ENCODE measurements around the gene WFDC6.
"Not testable (repeated sequence)": the region's sequence is repeated elsewhere in the genome, so short reads cannot be mapped to it uniquely, and the experiment has no call there.

Gene WFDC6

GRCh38 chr20:45539382-45539781 lies at the start of gene WFDC6:
TSS of gene WFDC6 (minus strand) at chr20:45539482. CDS start at chr20:45539407, 75 bp downstream.
- no peak for DNase-seq (ENCODE audit: low read depth)

GRCh38 chr20:45588800-45589199 lies 49.5 kb upstream of the WFDC6 start:
- no peak for DNase-seq (ENCODE audit: low read depth)

GRCh38 chr20:45585986-45586385 lies 46.7 kb upstream of the WFDC6 start:
- not testable (repeated sequence) for DNase-seq (ENCODE audit: low read depth)

- not testable (repeated sequence) for DNase-seq (ENCODE audit: low read depth)
Observed at GRCh38 chr20:45584294-45584693, 45.0 kb upstream of the WFDC6 start.

GRCh38 chr20:45583502-45583901 lies 44.2 kb upstream of the WFDC6 start:
- DNase-seq (ENCODE audit: low read depth): no peak

GRCh38 chr20:45581702-45582101 lies 42.4 kb upstream of the WFDC6 start:
- no peak for DNase-seq (ENCODE audit: low read depth)

GRCh38 chr20:45579184-45579583 lies 39.9 kb upstream of the WFDC6 start, which contains the start of gene WFDC8:
TSS of gene WFDC8 (minus strand) at chr20:45579284. CDS start at chr20:45579247, 37 bp downstream.
- no peak for DNase-seq (ENCODE audit: low read depth)

GRCh38 chr20:45578231-45578630 lies 38.9 kb upstream of the WFDC6 start:
- no peak for DNase-seq (ENCODE audit: low read depth)

- DNase-seq (ENCODE audit: low read depth): no peak
Observed at GRCh38 chr20:45576995-45577394, 37.7 kb upstream of the WFDC6 start.

- DNase-seq (ENCODE audit: low read depth): no peak
Observed at GRCh38 chr20:45575931-45576330, 36.6 kb upstream of the WFDC6 start.

GRCh38 chr20:45569650-45570049 lies 30.4 kb upstream of the WFDC6 start:
- not testable (repeated sequence) for DNase-seq (ENCODE audit: low read depth)

- DNase-seq (ENCODE audit: low read depth): no peak
Observed at GRCh38 chr20:45564760-45565276, 25.5 kb upstream of the WFDC6 start.

- DNase-seq (ENCODE audit: low read depth): no peak
Observed at GRCh38 chr20:45555198-45555597, 15.9 kb upstream of the WFDC6 start.

GRCh38 chr20:45552456-45552855 lies 13.2 kb upstream of the WFDC6 start:
- DNase-seq (ENCODE audit: low read depth): no peak

GRCh38 chr20:45550765-45551164 lies 11.5 kb upstream of the WFDC6 start:
- no peak for DNase-seq (ENCODE audit: low read depth)

- no peak for DNase-seq (ENCODE audit: low read depth)
Observed at GRCh38 chr20:45548410-45548809, 9.1 kb upstream of the WFDC6 start.

GRCh38 chr20:45547206-45547770 lies 8.0 kb upstream of the WFDC6 start, which contains the start of gene EPPIN:
TSS of gene EPPIN (minus strand) at chr20:45547401. CDS start at chr20:45547357, 44 bp downstream.
- DNase-seq (ENCODE audit: low read depth): no peak

- DNase-seq (ENCODE audit: low read depth): no peak
Observed at GRCh38 chr20:45545754-45546453, 6.6 kb upstream of the WFDC6 start.

GRCh38 chr20:45545351-45545750 lies 6.1 kb upstream of the WFDC6 start:
- no peak for DNase-seq (ENCODE audit: low read depth)

- DNase-seq (ENCODE audit: low read depth): no peak
Observed at GRCh38 chr20:45538209-45538799, 978 bp downstream of the WFDC6 start.

- no peak for DNase-seq (ENCODE audit: low read depth)
Observed at GRCh38 chr20:45527294-45527693, 12.0 kb downstream of the WFDC6 start.

GRCh38 chr20:45523821-45524220 lies 15.5 kb downstream of the WFDC6 start:
- DNase-seq (ENCODE audit: low read depth): no peak

GRCh38 chr20:45518282-45518681 lies 21.0 kb downstream of the WFDC6 start:
- no peak for DNase-seq (ENCODE audit: low read depth)

All from stimulated activated CD8-positive, alpha-beta memory T cell treated with anti-CD3 and anti-CD28 coated beads, Interleukin-4, amount 100 ng/mL, for 24 hours (primary cell).